Mammary epithelial cell (primary cell): ENCODE data around the gene LRRC28.

Experiments
- CTCF ChIP-seq, 2 donors: IDR thresholded peaks in 1 of 2; conservative IDR thresholded peaks in 1 of 2; 2 replicates each; pipeline ENCODE4 v1.5.1; 2011 to 2012; ENCODE audit warnings: inconsistent platforms in 2 of 2, low read length in 2 of 2, mild to moderate bottlenecking in 2 of 2, control low read depth in 1 of 2, low read depth in 1 of 2; ENCODE audit not compliant: insufficient read depth in 1 of 2; ENCODE audit errors: extremely low read depth in 1 of 2
- EZH2 ChIP-seq: IDR thresholded peaks from 2 replicates; pipeline ENCODE4 v1.6.1; 2012; ENCODE audit warnings: low read length, inconsistent platforms, borderline replicate concordance

DNA sequence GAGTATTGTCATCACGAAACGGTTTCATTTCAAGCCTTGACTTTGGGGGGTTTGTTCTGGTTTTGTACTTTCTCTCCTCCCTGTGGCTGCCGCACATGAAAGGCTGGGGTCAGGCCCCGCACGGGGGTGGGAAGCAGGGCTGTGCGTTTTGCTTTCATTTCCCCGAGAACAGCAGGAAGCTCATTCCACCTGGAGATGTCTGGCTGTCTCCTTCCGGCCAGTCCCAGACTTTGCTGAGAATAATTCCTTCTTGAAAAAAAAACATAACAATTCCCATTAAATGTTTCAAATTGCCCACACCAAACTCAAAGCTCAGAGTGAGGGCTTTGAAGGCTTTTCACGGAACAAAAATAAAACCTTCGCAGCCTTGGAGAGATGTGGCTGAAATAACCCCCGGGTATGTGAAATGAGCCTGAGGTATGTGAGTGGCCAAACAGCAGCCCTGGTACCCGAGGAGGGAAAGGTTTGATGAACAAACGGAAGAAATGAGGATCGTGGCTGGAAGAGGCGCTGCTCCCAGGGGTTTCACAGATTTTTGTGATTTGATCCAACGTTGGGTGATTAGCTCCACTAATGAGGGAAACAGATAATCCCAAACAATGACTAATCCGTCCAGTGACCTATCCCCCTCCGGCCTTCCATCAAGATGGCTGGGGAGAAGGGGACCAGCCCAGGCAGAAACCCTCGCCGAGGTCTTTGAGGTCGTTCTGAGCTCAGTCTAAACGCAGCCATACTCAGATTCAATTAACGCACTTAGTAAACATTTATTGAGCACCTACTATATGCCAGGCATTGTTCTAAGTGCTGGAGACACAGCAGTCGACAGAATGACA lies 187.6 kb downstream of the LRRC28 start:
- no peak for TF ChIP-seq CTCF (conservative IDR thresholded peaks at IDR 0.05 in 1 of 2, IDR thresholded peaks at IDR 0.05 in 1 of 2; ENCODE audit: extremely low read depth in 1 of 2, insufficient read depth in 1 of 2, low read depth in 1 of 2, low read length in 2 of 2)
- TF ChIP-seq EZH2, result no peak
